Large intestine (tissue), 3 donors: ENCODE data around the gene RARB. TPM values are rescaled to one million over a fixed set of nuclear protein-coding genes. Genes with fewer than 3 reads are reported as not detected.

Experiments
- DNase-seq, 2 donors: peaks; one replicate each; pipeline versions ENCODE4 v3.0.0 to v3.0.0-alpha.2; 2013
- H3K27ac ChIP-seq: one replicate; pipeline ENCODE4 v1.5.1; 2013; ENCODE audit warnings: low read length
- H3K27me3 ChIP-seq: 2 replicates; pipeline ENCODE4 v1.6.1; 2013; ENCODE audit warnings: low read length; ENCODE audit not compliant: control insufficient read depth, insufficient read depth
- H3K36me3 ChIP-seq: 2 replicates; pipeline ENCODE4 v1.6.1; 2013; ENCODE audit warnings: low read length; ENCODE audit not compliant: control insufficient read depth, insufficient read depth
- H3K4me1 ChIP-seq: one replicate; pipeline ENCODE4 v1.6.1; 2013; ENCODE audit warnings: low read length; ENCODE audit not compliant: control insufficient read depth, insufficient read depth
- H3K4me3 ChIP-seq: one replicate; pipeline ENCODE4 v1.5.1; 2013; ENCODE audit warnings: low read length
- H3K9me3 ChIP-seq: one replicate; pipeline ENCODE4 v1.6.1; 2013; ENCODE audit warnings: mild to moderate bottlenecking, low read depth, low read length, moderate library complexity; ENCODE audit not compliant: control insufficient read depth
- WGBS: methylation state at CpG from one replicate; pipeline ENCODE4 v1.1.5; 2013; ENCODE audit warnings: low lambda C conversion rate; ENCODE audit not compliant: insufficient coverage; 5-methylcytosine and 5-hydroxymethylcytosine counted together
- polyA plus RNA-seq: library from polyadenylated mRNA; unstranded; fragments of 120-200 nt; gene quantifications from one replicate; pipeline ENCODE4 v1.2.1, GENCODE V29; 2013

The RARB gene
- polyA plus RNA-seq, 1 donor, result 9.1 TPM

- Histone ChIP-seq H3K27ac (peak overlapping the region; percentile 90), H3K9me3 (no peaks in the 10 kb centered on the region), H3K4me1 (peaks cover 17% of the 10 kb centered on the region), H3K36me3 (no peaks in the 10 kb centered on the region), H3K4me3 (peak overlapping the region; percentile 76), H3K27me3 (no peaks in the 10 kb centered on the region)
- DNase-seq, result peak in 1 of 2 donors; percentile 55
- 24% methylated on average over 5 of the region's 5 CpGs for WGBS
These were observed 2.3 kb downstream of the RARB start for GRCh38 chr3:25430287-25430934.

GRCh38 chr3:25430935-25431770, 3.1 kb downstream of the RARB start:
- 40% methylated on average over 3 of the region's 6 CpGs for WGBS

GRCh38 chr3:25432176-25432720, 4.2 kb downstream of the RARB start:
- Histone ChIP-seq H3K4me1 (peaks cover 10% of the 10 kb centered on the region), H3K4me3 (no peak overlapping the region), H3K27ac (no peak overlapping the region)

More at GRCh38 chr3:25430935-25431770, 3.1 kb downstream of the RARB start:
- Histone ChIP-seq H3K27me3 (no peaks in the 10 kb centered on the region), H3K27ac (peak overlapping the region; percentile 90), H3K4me3 (peak overlapping the region; percentile 76), H3K36me3 (no peaks in the 10 kb centered on the region), H3K4me1 (peaks cover 17% of the 10 kb centered on the region), H3K9me3 (no peaks in the 10 kb centered on the region)
- DNase-seq, result no peak

GRCh38 chr3:25433106-25433505, 5.0 kb downstream of the RARB start:
- Histone ChIP-seq H3K27me3 (no peaks in the 10 kb centered on the region), H3K27ac (no peak overlapping the region), H3K4me1 (peaks cover 7% of the 10 kb centered on the region), H3K36me3 (no peaks in the 10 kb centered on the region), H3K9me3 (no peaks in the 10 kb centered on the region), H3K4me3 (no peak overlapping the region)
- no peak for DNase-seq
- WGBS, result no CpG with 5 or more reads among the region's 2 CpGs

More at GRCh38 chr3:25432176-25432720, 4.2 kb downstream of the RARB start:
- DNase-seq, result no peak
- 89% methylated on average over 3 of the region's 4 CpGs for WGBS
- H3K36me3 ChIP-seq, result no peaks in the 10 kb centered on the region
- no peaks in the 10 kb centered on the region for H3K9me3 ChIP-seq
- no peaks in the 10 kb centered on the region for H3K27me3 ChIP-seq

- Histone ChIP-seq H3K4me1 (peaks cover 7% of the 10 kb centered on the region), H3K9me3 (no peaks in the 10 kb centered on the region), H3K27me3 (no peaks in the 10 kb centered on the region), H3K36me3 (no peaks in the 10 kb centered on the region), H3K27ac (peak overlapping the region; percentile 4), H3K4me3 (no peak overlapping the region)
- no peak for DNase-seq
- WGBS, result no CpG with 5 or more reads among the region's 5 CpGs
These were observed 5.8 kb downstream of the RARB start for GRCh38 chr3:25433868-25434267.

GRCh38 chr3:25437953-25438352, 9.9 kb downstream of the RARB start:
- WGBS, result no CpG with 5 or more reads among the region's 6 CpGs
- Histone ChIP-seq H3K27ac (no peak overlapping the region), H3K4me3 (no peak overlapping the region), H3K9me3 (no peaks in the 10 kb centered on the region), H3K27me3 (no peaks in the 10 kb centered on the region), H3K36me3 (no peaks in the 10 kb centered on the region), H3K4me1 (peaks cover 7% of the 10 kb centered on the region)
- DNase-seq, result no peak

GRCh38 chr3:25438791-25439555, 10.9 kb downstream of the RARB start:
- DNase-seq, result no peak
- H3K9me3 ChIP-seq, result no peaks in the 10 kb centered on the region
- H3K27me3 ChIP-seq, result no peaks in the 10 kb centered on the region
- H3K4me3 ChIP-seq, result no peak overlapping the region
- H3K4me1 ChIP-seq, result peaks cover under 1% of the 10 kb centered on the region
- no peaks in the 10 kb centered on the region for H3K36me3 ChIP-seq
- WGBS, result 61% methylated on average over 2 of the region's 6 CpGs
- H3K27ac ChIP-seq, result peak overlapping the region; percentile 47

GRCh38 chr3:25441234-25441856, 13.3 kb downstream of the RARB start:
- Histone ChIP-seq H3K36me3 (no peaks in the 10 kb centered on the region), H3K4me1 (no peaks in the 10 kb centered on the region), H3K9me3 (no peaks in the 10 kb centered on the region), H3K27ac (no peak overlapping the region), H3K27me3 (no peaks in the 10 kb centered on the region), H3K4me3 (no peak overlapping the region)
- no peak for DNase-seq
- WGBS, result 100% methylated on average over 1 of the region's 17 CpGs

GRCh38 chr3:25442486-25442885, 14.4 kb downstream of the RARB start:
- Histone ChIP-seq H3K4me3 (no peak overlapping the region), H3K27me3 (no peaks in the 10 kb centered on the region), H3K36me3 (no peaks in the 10 kb centered on the region), H3K4me1 (no peaks in the 10 kb centered on the region), H3K27ac (no peak overlapping the region), H3K9me3 (no peaks in the 10 kb centered on the region)
- DNase-seq, result no peak
- no CpG with 5 or more reads among the region's 3 CpGs for WGBS

GRCh38 chr3:25444273-25444672, 16.2 kb downstream of the RARB start:
- no peaks in the 10 kb centered on the region for H3K36me3 ChIP-seq
- H3K9me3 ChIP-seq, result no peaks in the 10 kb centered on the region
- DNase-seq, result no peak
- H3K4me3 ChIP-seq, result no peak overlapping the region
- 60% methylated on average over 1 of the region's 2 CpGs for WGBS
- peaks cover 7% of the 10 kb centered on the region for H3K4me1 ChIP-seq
- no peak overlapping the region for H3K27ac ChIP-seq
- no peaks in the 10 kb centered on the region for H3K27me3 ChIP-seq
